HepG2 (cell line): ENCODE measurements around the gene RRBP1. TPM values are rescaled to one million over a fixed set of nuclear protein-coding genes. Genes with fewer than 3 reads are reported as not detected.

Source experiments
- ATAC-seq: fragments of 200-7000 bp; cut with Tn5 transposase; 3 replicates; pipeline ENCODE4 v1.9.1; 2020; ENCODE audit warnings: mild to moderate bottlenecking, moderate library complexity
- BruUV-seq: library from RNA; stranded (reverse); fragments of 400-500 nt; replicated peaks from 2 replicates; lab custom pipeline; 2021; lab: Mats Ljungman, UMichigan
- CTCF ChIA-PET: fragments of 300-600 bp; formaldehyde crosslinking; extraction: SDS; loops from one replicate; lab custom pipeline; 2021; ENCODE audit warnings: low total read pairs, inconsistent platforms, low intra/inter-chr PET ratio; lab: Yijun Ruan, JAX
- POLR2A ChIA-PET: fragments of 350-600 bp; sonication (Branson Sonifier 250); formaldehyde crosslinking; loops from one replicate; lab custom pipeline; 2020; ENCODE audit warnings: antibody characterized with exemption, inconsistent platforms; lab: Yijun Ruan, JAX
- DNase-seq: peaks from one replicate; pipeline ENCODE4 v3.0.0-alpha.2; 2015; ENCODE audit warnings: low spot score
- FAIRE-seq: peaks from 3 replicates; lab custom pipeline; 2011; peaks lifted over from hg19 to GRCh38; lab: Jason Lieb, UNC
- H2AFZ ChIP-seq: one replicate; pipeline ENCODE4 v1.6.1; 2011; ENCODE audit warnings: low read length, inconsistent platforms
- H3K27ac ChIP-seq: fragments of 300-600 bp; 3 replicates; pipeline ENCODE4 v1.8.0; 2011; ENCODE audit warnings: mixed run types, mild to moderate bottlenecking, mixed read lengths, low read length, inconsistent platforms; ENCODE audit not compliant: insufficient read depth; ENCODE audit errors: extremely low read length
- H3K27me3 ChIP-seq, 2 experiments: fragments of 200-600 bp in 1 of 2; 2 replicates in 1 of 2; 3 replicates in 1 of 2; pipeline versions ENCODE4 v1.6.0 to v1.8.0; 2011; ENCODE audit warnings: low read length in 2 of 2, mild to moderate bottlenecking in 2 of 2, moderate library complexity in 2 of 2, inconsistent platforms in 1 of 2; ENCODE audit not compliant: insufficient read depth in 2 of 2, control insufficient read depth in 1 of 2
- H3K36me3 ChIP-seq, 2 experiments: fragments of 200-600 bp in 1 of 2; replicated peaks in 1 of 2; 2 replicates in 1 of 2; 3 replicates in 1 of 2; pipeline versions ENCODE4 v1.5.1 to v1.8.0; 2011; ENCODE audit warnings: low read length in 2 of 2, inconsistent platforms in 1 of 2; ENCODE audit not compliant: insufficient read depth in 2 of 2, control insufficient read depth in 1 of 2
- H3K4me1 ChIP-seq: 2 replicates; pipeline ENCODE4 v1.5.1; 2012; ENCODE audit warnings: low read length, inconsistent platforms; ENCODE audit not compliant: insufficient read depth
- H3K4me2 ChIP-seq: 2 replicates; pipeline ENCODE4 v1.6.0; 2011; ENCODE audit warnings: low read depth, low read length, inconsistent platforms
- H3K4me3 ChIP-seq, 3 experiments: fragments of 200-600 bp in 1 of 3; sonication (generic), shearing (Covaris generic) in 1 of 3; replicated peaks in 1 of 3; 2 replicates each; pipeline ENCODE4 v1.5.1; 2011 to 2016; ENCODE audit warnings: low read length in 3 of 3, inconsistent platforms in 2 of 3, low read depth in 2 of 3, mild to moderate bottlenecking in 2 of 3, control low read depth in 1 of 3, mixed read lengths in 1 of 3; ENCODE audit not compliant: insufficient read depth in 1 of 3
- H3K79me2 ChIP-seq: one replicate; pipeline ENCODE4 v1.6.1; 2011; ENCODE audit warnings: low read length, inconsistent platforms; ENCODE audit not compliant: insufficient read depth
- H3K9ac ChIP-seq: 2 replicates; pipeline ENCODE4 v1.6.0; 2011; ENCODE audit warnings: mild to moderate bottlenecking, low read depth, low read length, inconsistent platforms; ENCODE audit not compliant: insufficient read depth
- H3K9me3 ChIP-seq: 2 replicates; pipeline ENCODE4 v1.5.1; 2012; ENCODE audit warnings: mild to moderate bottlenecking, low read length
- H4K20me1 ChIP-seq: 2 replicates; pipeline ENCODE4 v1.6.0; 2011; ENCODE audit warnings: inconsistent platforms, mild to moderate bottlenecking, low read length, moderate library complexity; ENCODE audit not compliant: insufficient read depth
- CAMTA2 ChIP-seq: sonication (generic); formaldehyde crosslinking; IDR thresholded peaks from 2 replicates; pipeline ENCODE4 v1.4.0; 2020; ENCODE audit warnings: mild to moderate bottlenecking, missing genetic modification reagents, borderline replicate concordance
- HNF1A ChIP-seq, 2 experiments: sonication (generic) in 1 of 2; formaldehyde crosslinking in 1 of 2; IDR thresholded peaks; 2 replicates each; pipeline versions ENCODE4 v1.4.0 to v1.6.1; 2016 to 2020; ENCODE audit warnings: borderline replicate concordance in 1 of 2, low read depth in 1 of 2, mild to moderate bottlenecking in 1 of 2, missing genetic modification reagents in 1 of 2
- PLRG1 ChIP-seq: fragments of 450-650 bp; conservative IDR thresholded peaks from 2 replicates; pipeline ENCODE4 v1.6.1; 2016
- TRIM24 ChIP-seq: sonication (generic); formaldehyde crosslinking; IDR thresholded peaks from 2 replicates; pipeline ENCODE4 v1.8.0; 2022; ENCODE audit warnings: mild to moderate bottlenecking, missing genetic modification reagents
- ZNF382 ChIP-seq: sonication (generic); formaldehyde crosslinking; IDR thresholded peaks from 2 replicates; pipeline ENCODE4 v1.5.0; 2020; ENCODE audit warnings: missing genetic modification reagents, mild to moderate bottlenecking, borderline replicate concordance
- ZNF496 ChIP-seq: sonication (generic); formaldehyde crosslinking; IDR thresholded peaks from 2 replicates; pipeline ENCODE4 v1.8.1; 2023; ENCODE audit warnings: mild to moderate bottlenecking, moderate library complexity, missing genetic modification reagents; ENCODE audit not compliant: insufficient replicate concordance
- WGBS: methylation state at CpG from one replicate; pipeline ENCODE4 v1.1.6; 2017; ENCODE audit warnings: low lambda C conversion rate; 5-methylcytosine and 5-hydroxymethylcytosine counted together
- in situ Hi-C: cut with HindIII; loops from 2 replicates; pipeline ENCODE4 v1.10.0; 2017; ENCODE audit warnings: low pct_unique_long_range_greater_than_20kb; ENCODE audit not compliant: extremely low pct_ligation_motif_present
- intact Hi-C: fragments of 100-400 bp; cut with micrococcal nuclease; formaldehyde crosslinking; loops from one replicate; pipeline ENCODE4 v1.10.0; 2022; ENCODE audit not compliant: unreplicated experiment
- polyA plus RNA-seq, 8 experiments: library from polyadenylated mRNA; depleted of rRNA in 3 of 8; stranded (reverse) in 7 of 8; unstranded in 1 of 8; fragments of >200 nt; fragmentation: Illumina TruSeq in 4 of 8; extraction: Trizol in 4 of 8; gene quantifications; 2 replicates each; pipeline versions ENCODE4 v1.2.1 to v1.2.3, GENCODE V29; 2011 to 2016; ENCODE audit warnings: low read depth in 4 of 8, missing spikeins in 1 of 8, mixed read lengths in 1 of 8; ENCODE audit not compliant: insufficient read depth in 1 of 8
- total RNA-seq, 5 experiments: library from RNA; depleted of rRNA; stranded (reverse); fragments of >200 nt; fragmentation: Illumina TruSeq; extraction: Trizol; gene quantifications; 2 replicates each; pipeline ENCODE4 v1.2.3, GENCODE V29; 2016; ENCODE audit warnings: low read depth in 1 of 5
- TF ChIP-seq, protein P1 (sequence below): IDR thresholded peaks from 2 replicates; pipeline ENCODE4 v1.6.1; 2016
- TF ChIP-seq, protein P2 (sequence below): sonication (generic); formaldehyde crosslinking; IDR thresholded peaks from 2 replicates; pipeline ENCODE4 v1.5.1; 2020; ENCODE audit warnings: missing genetic modification reagents, mild to moderate bottlenecking, borderline replicate concordance
- TF ChIP-seq, protein P3 (sequence below): sonication (generic); formaldehyde crosslinking; IDR thresholded peaks from 2 replicates; pipeline ENCODE4 v1.4.0; 2020; ENCODE audit warnings: missing genetic modification reagents; ENCODE audit errors: not compliant biosample characterization

The RRBP1 gene
- total and polyA plus RNA-seq, 2 of the 13 experiments (the other 11 are each of a cell fraction or from before 2014, with no cell fraction given): 150 to 222 TPM

GRCh38 chr20:17690144-17690543 is 8.1 kb upstream of the RRBP1 start:
- no peak overlapping the region for H3K4me2 ChIP-seq

GRCh38 chr20:17688965-17689364 is 6.9 kb upstream of the RRBP1 start:
- DNase-seq (no peak), ATAC-seq (no peak), FAIRE-seq (no peak)
- WGBS: 29% methylated on average over 2 of the region's 2 CpGs
- H3K9ac ChIP-seq: no peak overlapping the region
- POLR2A ChIA-PET: interaction anchor here (3.8 kb wide), 1 partner anchor 21 kb away, joined by 13 read pairs; no protein-coding TSS in a partner anchor
- no peaks in the 10 kb centered on the region for H4K20me1 ChIP-seq
- BruUV-seq: no TSS peak
- H3K36me3 ChIP-seq: no peaks in the 10 kb centered on the region
- H3K4me3 ChIP-seq: no peak overlapping the region
- H2AFZ ChIP-seq: no peak overlapping the region
- peaks cover 22% of the 10 kb centered on the region; the same call in 1 of the 2 replicates for H3K9me3 ChIP-seq
- no peaks in the 10 kb centered on the region for H3K79me2 ChIP-seq
- in situ Hi-C loops (no loop called here), intact Hi-C loops (no loop called here)
- peaks cover 2 to 66% of the 10 kb centered on the region in 2 experiments; a peak in 4 of 5 replicates for H3K27me3 ChIP-seq
- H3K4me1 ChIP-seq: peaks cover 14% of the 10 kb centered on the region
- no peak overlapping the region for H3K4me2 ChIP-seq
- CTCF ChIA-PET: no interaction called here
- no peak overlapping the region for H3K27ac ChIP-seq
- TF ChIP-seq ZNF496: no peak
- TF ChIP-seq HNF1A (IDR thresholded peaks at IDR 0.05; ENCODE audit: low read depth): no peak
- no peak for TF ChIP-seq HNF1A (CRISPR knock-in tag; IDR thresholded peaks at IDR 0.05; ENCODE audit: borderline replicate concordance)
- TF ChIP-seq TRIM24 (CRISPR knock-in tag): no peak
- TF ChIP-seq, protein P1, sequence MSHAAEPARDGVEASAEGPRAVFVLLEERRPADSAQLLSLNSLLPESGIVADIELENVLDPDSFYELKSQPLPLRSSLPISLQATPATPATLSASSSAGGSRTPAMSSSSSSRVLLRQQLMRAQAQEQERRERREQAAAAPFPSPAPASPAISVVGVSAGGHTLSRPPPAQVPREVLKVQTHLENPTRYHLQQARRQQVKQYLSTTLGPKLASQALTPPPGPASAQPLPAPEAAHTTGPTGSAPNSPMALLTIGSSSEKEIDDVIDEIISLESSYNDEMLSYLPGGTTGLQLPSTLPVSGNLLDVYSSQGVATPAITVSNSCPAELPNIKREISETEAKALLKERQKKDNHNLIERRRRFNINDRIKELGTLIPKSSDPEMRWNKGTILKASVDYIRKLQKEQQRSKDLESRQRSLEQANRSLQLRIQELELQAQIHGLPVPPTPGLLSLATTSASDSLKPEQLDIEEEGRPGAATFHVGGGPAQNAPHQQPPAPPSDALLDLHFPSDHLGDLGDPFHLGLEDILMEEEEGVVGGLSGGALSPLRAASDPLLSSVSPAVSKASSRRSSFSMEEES (CRISPR knock-in tag): no peak
- TF ChIP-seq, protein P2, sequence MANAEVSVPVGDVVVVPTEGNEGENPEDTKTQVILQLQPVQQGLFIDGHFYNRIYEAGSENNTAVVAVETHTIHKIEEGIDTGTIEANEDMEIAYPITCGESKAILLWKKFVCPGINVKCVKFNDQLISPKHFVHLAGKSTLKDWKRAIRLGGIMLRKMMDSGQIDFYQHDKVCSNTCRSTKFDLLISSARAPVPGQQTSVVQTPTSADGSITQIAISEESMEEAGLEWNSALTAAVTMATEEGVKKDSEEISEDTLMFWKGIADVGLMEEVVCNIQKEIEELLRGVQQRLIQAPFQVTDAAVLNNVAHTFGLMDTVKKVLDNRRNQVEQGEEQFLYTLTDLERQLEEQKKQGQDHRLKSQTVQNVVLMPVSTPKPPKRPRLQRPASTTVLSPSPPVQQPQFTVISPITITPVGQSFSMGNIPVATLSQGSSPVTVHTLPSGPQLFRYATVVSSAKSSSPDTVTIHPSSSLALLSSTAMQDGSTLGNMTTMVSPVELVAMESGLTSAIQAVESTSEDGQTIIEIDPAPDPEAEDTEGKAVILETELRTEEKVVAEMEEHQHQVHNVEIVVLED (CRISPR knock-in tag): no peak
- TF ChIP-seq, protein P3, sequence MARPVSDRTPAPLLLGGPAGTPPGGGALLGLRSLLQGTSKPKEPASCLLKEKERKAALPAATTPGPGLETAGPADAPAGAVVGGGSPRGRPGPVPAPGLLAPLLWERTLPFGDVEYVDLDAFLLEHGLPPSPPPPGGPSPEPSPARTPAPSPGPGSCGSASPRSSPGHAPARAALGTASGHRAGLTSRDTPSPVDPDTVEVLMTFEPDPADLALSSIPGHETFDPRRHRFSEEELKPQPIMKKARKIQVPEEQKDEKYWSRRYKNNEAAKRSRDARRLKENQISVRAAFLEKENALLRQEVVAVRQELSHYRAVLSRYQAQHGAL (CRISPR knock-in tag): no peak

More at GRCh38 chr20:17690144-17690543, 8.1 kb upstream of the RRBP1 start:
- no peak for ATAC-seq
- no TSS peak for BruUV-seq
- Histone ChIP-seq H3K4me1 (peaks cover 2% of the 10 kb centered on the region), H2AFZ (no peak overlapping the region), H3K4me3 (no peak overlapping the region), H3K27ac (no peak overlapping the region), H4K20me1 (no peaks in the 10 kb centered on the region), H3K9ac (no peak overlapping the region), H3K9me3 (peaks cover 22% of the 10 kb centered on the region; the same call in 1 of the 2 replicates), H3K79me2 (no peaks in the 10 kb centered on the region), H3K36me3 (no peaks in the 10 kb centered on the region), H3K27me3 (peaks cover 2 to 69% of the 10 kb centered on the region in 2 experiments; a peak in 4 of 5 replicates)
- FAIRE-seq: no peak
- intact Hi-C loops: no loop called here
- in situ Hi-C loops: no loop called here
- 54% methylated on average over 2 of the region's 2 CpGs for WGBS
- ChIA-PET POLR2A (interaction anchor here (0.9 kb wide), 1 partner anchor 8 kb away, joined by 4 read pairs; the partner anchor contains the start of gene RRBP1), CTCF (no interaction called here)
- no peak for DNase-seq
- TF ChIP-seq CAMTA2 (CRISPR knock-in tag) (no peak), ZNF382 (CRISPR knock-in tag) (peak; percentile 98), PLRG1 (no peak)
- TF ChIP-seq, all 625 proteins: peak for 1
